ENCODE data around the gene FLNB. TPM values are rescaled to one million over a fixed set of nuclear protein-coding genes. Genes with fewer than 3 reads are reported as not detected.

Gene FLNB
- total and polyA plus RNA-seq, 2 of the 13 experiments (the other 11 are each of a cell fraction or from before 2014, with no cell fraction given) = 106 to 130 TPM

- TF ChIP-seq AHDC1 (CRISPR knock-in tag; IDR thresholded peaks at IDR 0.05; ENCODE audit: borderline replicate concordance) = peak; percentile 43; the same call in 1 of the 2 replicates
- no peak for TF ChIP-seq ZNF276 (CRISPR knock-in tag; IDR thresholded peaks at IDR 0.05; ENCODE audit: low read depth)
- TF ChIP-seq ZNF780A (CRISPR knock-in tag; IDR thresholded peaks at IDR 0.05) = no peak
- TF ChIP-seq PHF5A (CRISPR knock-in tag; IDR thresholded peaks at IDR 0.05; ENCODE audit: low read depth, unreplicated experiment) = no peak
- TF ChIP-seq FUBP1 (CRISPR knock-in tag; IDR thresholded peaks at IDR 0.05; ENCODE audit: borderline replicate concordance) = no peak
- TF ChIP-seq AGO2 (optimal IDR thresholded peaks at IDR 0.05; ENCODE audit: low read depth, low read length) = no peak
- TF ChIP-seq SRSF4 (IDR thresholded peaks at IDR 0.05; ENCODE audit: low read depth, low read length, poor library complexity, severe bottlenecking) = no peak
- no peak for TF ChIP-seq HNRNPLL (IDR thresholded peaks at IDR 0.05; ENCODE audit: low read depth, low read length, poor library complexity, severe bottlenecking)
- TF ChIP-seq ZNF101 (CRISPR knock-in tag; IDR thresholded peaks at IDR 0.05; ENCODE audit: borderline replicate concordance, low read depth) = no peak
- 0 out of 2 replicates have a peak, but pooled peaks have one; percentile 77 for TF ChIP-seq ZNF3 (CRISPR knock-in tag; IDR thresholded peaks at IDR 0.05)
- TF ChIP-seq ZNF292 (CRISPR knock-in tag; IDR thresholded peaks at IDR 0.05; ENCODE audit: borderline replicate concordance, low read depth) = peak; percentile 25; the same call in 1 of the 2 replicates
- no peak for TF ChIP-seq ZBTB3 (CRISPR knock-in tag; IDR thresholded peaks at IDR 0.05; ENCODE audit: borderline replicate concordance, low read depth)
- no peak for TF ChIP-seq STAG1 (CRISPR knock-in tag; IDR thresholded peaks at IDR 0.05)
- TF ChIP-seq ZNF792 (CRISPR knock-in tag; IDR thresholded peaks at IDR 0.05) = no peak
- TF ChIP-seq ZNF839 (CRISPR knock-in tag; IDR thresholded peaks at IDR 0.05; ENCODE audit: borderline replicate concordance) = no peak
- TF ChIP-seq THAP7 (CRISPR knock-in tag; IDR thresholded peaks at IDR 0.05) = no peak
- no peak for TF ChIP-seq ZNF235 (CRISPR knock-in tag; IDR thresholded peaks at IDR 0.05; ENCODE audit: borderline replicate concordance)
These were observed 44.4 kb downstream of the FLNB start (continued) for GRCh38 chr3:58052373-58053273.
